Upper lobe of right lung (tissue), 1 donor: ENCODE data around the gene POLD2. TPM values are rescaled to one million over a fixed set of nuclear protein-coding genes. Genes with fewer than 3 reads are reported as not detected.
A peak's percentile ranks its signal among the peaks of the same experiment; 100 is the strongest.

Source experiments
- ATAC-seq: fragments of 200-7000 bp; cut with Tn5 transposase; one replicate; pipeline ENCODE4 v1.9.1; 2020; ENCODE audit warnings: mild to moderate bottlenecking, moderate library complexity
- DNase-seq: peaks from one replicate; pipeline ENCODE4 v3.0.0-alpha.2; 2020
- H3K27ac ChIP-seq: fragments of 200-600 bp; one replicate; pipeline ENCODE4 v1.8.0; 2022
- H3K27me3 ChIP-seq: fragments of 200-600 bp; one replicate; pipeline ENCODE4 v1.8.0; 2022; ENCODE audit warnings: mild to moderate bottlenecking
- H3K36me3 ChIP-seq: fragments of 200-600 bp; one replicate; pipeline ENCODE4 v1.8.0; 2022
- H3K4me1 ChIP-seq: fragments of 200-600 bp; one replicate; pipeline ENCODE4 v1.8.0; 2022
- H3K4me3 ChIP-seq: fragments of 200-600 bp; one replicate; pipeline ENCODE4 v1.8.0; 2022; ENCODE audit warnings: mild to moderate bottlenecking
- H3K9me3 ChIP-seq: fragments of 200-600 bp; one replicate; pipeline ENCODE4 v1.8.0; 2022
- CTCF ChIP-seq: fragments of 200-600 bp; IDR thresholded peaks from one replicate; pipeline ENCODE4 v1.8.0; 2022; ENCODE audit warnings: antibody characterized with exemption
- intact Hi-C: fragments of 100-400 bp; cut with DNase I; formaldehyde crosslinking; loops from one replicate; pipeline ENCODE4 v1.11.0; 2022
- total RNA-seq: library from RNA; stranded (reverse); fragmentation: NEBNext Ultra II Directional; extraction: Animal tissue kit (Norgen Biotek cat#: 25700); gene quantifications from one replicate; pipeline ENCODE4 v1.2.1, GENCODE V29; 2021
- donor health status: DM: no; HTN: yes; CAD: no; lungs with severe emphysema.

POLD2 gene
- total RNA-seq, 1 donor from 2014 or later, result 60.2 TPM

- intact Hi-C loops, result no loop called here
- peak overlapping the region; percentile 34 for H3K27ac ChIP-seq
- peaks cover 3% of the 10 kb centered on the region for H3K4me1 ChIP-seq
- no peak for TF ChIP-seq CTCF
- no peaks in the 10 kb centered on the region for H3K27me3 ChIP-seq
- no peak for ATAC-seq
- DNase-seq, result no peak
- no peak overlapping the region for H3K4me3 ChIP-seq
- peaks cover 11% of the 10 kb centered on the region for H3K36me3 ChIP-seq
- no peaks in the 10 kb centered on the region for H3K9me3 ChIP-seq
Measured at GRCh38 chr7:44102846-44103565, 20.3 kb downstream of the POLD2 start.

- Histone ChIP-seq H3K27ac (peak overlapping the region; percentile 76), H3K4me1 (peaks cover 3% of the 10 kb centered on the region), H3K4me3 (no peak overlapping the region), H3K36me3 (peaks cover 5% of the 10 kb centered on the region), H3K9me3 (no peaks in the 10 kb centered on the region), H3K27me3 (no peaks in the 10 kb centered on the region)
- no peak for TF ChIP-seq CTCF
- ATAC-seq, result no peak
- DNase-seq, result no peak
- intact Hi-C loops, result no loop called here
Measured at GRCh38 chr7:44101966-44102845, 21.1 kb downstream of the POLD2 start.

- H3K4me1 ChIP-seq, result peaks cover 3% of the 10 kb centered on the region
- DNase-seq, result no peak
- peak overlapping the region; percentile 76 for H3K27ac ChIP-seq
- no peaks in the 10 kb centered on the region for H3K36me3 ChIP-seq
- H3K27me3 ChIP-seq, result no peaks in the 10 kb centered on the region
- no peak for TF ChIP-seq CTCF
- no peak overlapping the region for H3K4me3 ChIP-seq
- no peak for ATAC-seq
- H3K9me3 ChIP-seq, result no peaks in the 10 kb centered on the region
- intact Hi-C loops, result no loop called here
Measured at GRCh38 chr7:44101303-44101965, 21.9 kb downstream of the POLD2 start.

- no peak for ATAC-seq
Measured at GRCh38 chr7:44100458-44101302, 22.7 kb downstream of the POLD2 start.

More at GRCh38 chr7:44100458-44101302, 22.7 kb downstream of the POLD2 start:
- intact Hi-C loops, result no loop called here
- Histone ChIP-seq H3K4me1 (peaks cover 3% of the 10 kb centered on the region), H3K27me3 (no peaks in the 10 kb centered on the region), H3K4me3 (no peak overlapping the region), H3K27ac (peak overlapping the region; percentile 76), H3K36me3 (no peaks in the 10 kb centered on the region), H3K9me3 (no peaks in the 10 kb centered on the region)
- no peak for TF ChIP-seq CTCF
- no peak for DNase-seq
